ENCODE results near the gene ARHGAP26. TPM values are rescaled to one million over a fixed set of nuclear protein-coding genes. Genes with fewer than 3 reads are reported as not detected.
A peak's percentile ranks its signal among the peaks of the same experiment; 100 is the strongest.

The ARHGAP26 gene
- total and polyA plus RNA-seq, 7 donors = 5.4 to 25.5 (median 19.1) TPM

DNA sequence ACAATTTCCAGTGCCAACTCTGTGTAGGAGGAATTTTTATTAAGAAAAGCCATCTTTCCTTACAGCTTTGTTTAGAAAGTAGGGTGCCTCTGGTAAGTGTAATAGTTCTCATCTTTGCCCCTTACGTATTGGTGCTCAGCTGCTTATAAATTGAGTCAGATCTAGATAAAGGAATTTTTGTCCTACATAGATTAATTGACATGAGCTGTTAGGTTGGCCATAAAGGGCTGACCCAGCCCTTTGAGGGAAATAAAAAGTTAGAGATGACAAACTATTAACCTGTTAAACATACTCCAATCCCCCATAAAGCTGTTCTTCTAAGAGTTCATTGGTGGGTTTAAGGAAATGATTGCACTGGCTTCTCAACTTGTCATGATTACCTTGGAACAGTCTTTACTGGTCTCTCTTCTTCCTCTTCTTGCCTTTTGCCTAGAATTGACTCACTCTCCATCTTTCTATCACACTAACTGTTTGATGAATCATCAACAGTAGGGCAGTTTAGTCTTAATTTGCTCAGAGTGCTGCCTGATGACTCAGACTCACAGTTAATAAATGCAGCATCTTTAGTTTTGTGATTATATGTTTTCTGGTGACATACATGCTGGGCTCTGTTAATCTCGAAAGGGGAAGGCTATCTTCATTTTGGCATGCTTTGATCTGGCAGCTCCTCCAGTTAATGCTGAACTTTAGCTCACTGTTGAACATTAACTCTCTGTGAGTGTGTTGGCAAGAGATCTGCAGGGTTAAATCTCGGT lies 51.7 kb downstream of the ARHGAP26 start:
- H3K4me1 ChIP-seq = peaks cover 0 to 52% (median 43%) of the 10 kb centered on the region in 4 donors
- peaks cover 0 to 4% (median 0%) of the 10 kb centered on the region in 4 donors for H3K9me3 ChIP-seq
- H3K4me3 ChIP-seq = no peak overlapping the region
- DNase-seq = no peak
- intact Hi-C loops (cut with DNase I) = no loop called here
- no peaks in the 10 kb centered on the region for H3K36me3 ChIP-seq
- no peak for TF ChIP-seq EP300 (IDR thresholded peaks at IDR 0.05)
- TF ChIP-seq, protein P1, sequence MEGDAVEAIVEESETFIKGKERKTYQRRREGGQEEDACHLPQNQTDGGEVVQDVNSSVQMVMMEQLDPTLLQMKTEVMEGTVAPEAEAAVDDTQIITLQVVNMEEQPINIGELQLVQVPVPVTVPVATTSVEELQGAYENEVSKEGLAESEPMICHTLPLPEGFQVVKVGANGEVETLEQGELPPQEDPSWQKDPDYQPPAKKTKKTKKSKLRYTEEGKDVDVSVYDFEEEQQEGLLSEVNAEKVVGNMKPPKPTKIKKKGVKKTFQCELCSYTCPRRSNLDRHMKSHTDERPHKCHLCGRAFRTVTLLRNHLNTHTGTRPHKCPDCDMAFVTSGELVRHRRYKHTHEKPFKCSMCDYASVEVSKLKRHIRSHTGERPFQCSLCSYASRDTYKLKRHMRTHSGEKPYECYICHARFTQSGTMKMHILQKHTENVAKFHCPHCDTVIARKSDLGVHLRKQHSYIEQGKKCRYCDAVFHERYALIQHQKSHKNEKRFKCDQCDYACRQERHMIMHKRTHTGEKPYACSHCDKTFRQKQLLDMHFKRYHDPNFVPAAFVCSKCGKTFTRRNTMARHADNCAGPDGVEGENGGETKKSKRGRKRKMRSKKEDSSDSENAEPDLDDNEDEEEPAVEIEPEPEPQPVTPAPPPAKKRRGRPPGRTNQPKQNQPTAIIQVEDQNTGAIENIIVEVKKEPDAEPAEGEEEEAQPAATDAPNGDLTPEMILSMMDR (IDR thresholded peaks at IDR 0.05) = no peak
- peak in 1 of 4 donors; percentile 25 for TF ChIP-seq POLR2AphosphoS5 (IDR thresholded peaks at IDR 0.05)
- no peak for TF ChIP-seq POLR2A (IDR thresholded peaks at IDR 0.05)
- 10 to 53% methylated on average over 3 of the region's 3 CpGs for WGBS, 2 donors
- no peak overlapping the region for H3K27ac ChIP-seq
- no peaks in the 10 kb centered on the region for H3K27me3 ChIP-seq

DNA sequence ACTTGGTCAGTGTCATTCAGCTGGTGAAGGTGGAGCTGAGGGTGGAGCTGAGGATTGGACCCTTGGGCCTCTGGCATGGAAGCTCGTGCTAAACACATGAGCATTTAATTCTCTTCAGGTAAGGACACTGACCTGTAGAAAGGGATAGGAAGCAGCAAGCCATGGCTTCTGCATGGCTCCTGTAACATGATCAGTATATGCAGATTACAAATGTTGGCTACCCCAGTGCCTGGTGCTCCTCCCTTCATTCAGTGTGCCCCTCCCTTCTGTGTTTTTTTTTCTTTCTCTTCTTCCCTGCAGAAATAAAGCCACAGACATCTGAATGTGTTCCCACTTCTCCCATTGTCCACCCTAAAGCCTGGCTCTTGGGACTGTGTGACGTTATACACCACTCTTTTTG lies 52.9 kb downstream of the ARHGAP26 start:
- no peak for TF ChIP-seq POLR2AphosphoS5 (IDR thresholded peaks at IDR 0.05)
- TF ChIP-seq, protein P1 (IDR thresholded peaks at IDR 0.05) = no peak
- no peak for TF ChIP-seq POLR2A (IDR thresholded peaks at IDR 0.05)
- TF ChIP-seq EP300 (IDR thresholded peaks at IDR 0.05) = no peak
- Histone ChIP-seq H3K4me1 (peaks cover 0 to 50% (median 41%) of the 10 kb centered on the region in 4 donors), H3K4me3 (no peak overlapping the region), H3K27ac (no peak overlapping the region), H3K9me3 (peaks cover 0 to 4% (median 0%) of the 10 kb centered on the region in 4 donors), H3K36me3 (no peaks in the 10 kb centered on the region), H3K27me3 (no peaks in the 10 kb centered on the region)
- 22 to 63% methylated on average over 2 of the region's 2 CpGs for WGBS, 2 donors
- no peak for DNase-seq
- intact Hi-C loops (cut with DNase I) = no loop called here

DNA sequence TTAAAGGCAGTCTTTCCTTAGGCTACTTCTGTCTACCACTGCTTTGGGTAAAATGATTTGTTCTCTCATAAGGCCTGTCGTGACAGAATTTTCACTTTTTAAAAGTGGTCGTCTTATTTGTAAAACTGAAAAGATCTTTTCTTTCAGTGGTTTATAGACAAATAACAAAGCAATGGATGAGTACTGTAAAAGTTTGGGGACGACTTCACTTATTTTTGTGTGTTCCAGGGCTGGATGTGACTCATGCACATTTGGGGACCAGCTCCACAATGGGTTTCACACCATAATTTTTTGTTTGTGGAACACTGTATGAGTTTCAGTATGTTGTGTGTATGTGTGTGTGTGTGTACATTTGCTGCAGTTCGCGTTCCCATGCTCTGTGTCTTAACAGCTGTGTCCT lies 53.6 kb downstream of the ARHGAP26 start:
- no peak overlapping the region for H3K27ac ChIP-seq
- no peaks in the 10 kb centered on the region for H3K36me3 ChIP-seq
- 26 to 66% methylated on average over 5 of the region's 5 CpGs for WGBS, 2 donors
- TF ChIP-seq POLR2AphosphoS5 (IDR thresholded peaks at IDR 0.05) (no peak), EP300 (IDR thresholded peaks at IDR 0.05) (no peak), POLR2A (IDR thresholded peaks at IDR 0.05) (no peak)
- TF ChIP-seq, protein P1 (IDR thresholded peaks at IDR 0.05) = no peak
- intact Hi-C loops (cut with DNase I) = no loop called here
- no peak for DNase-seq
- H3K4me3 ChIP-seq = no peak overlapping the region
- peaks cover 0 to 4% (median 0%) of the 10 kb centered on the region in 4 donors for H3K9me3 ChIP-seq
- H3K27me3 ChIP-seq = no peaks in the 10 kb centered on the region
- peaks cover 0 to 46% (median 35%) of the 10 kb centered on the region in 4 donors for H3K4me1 ChIP-seq

DNA sequence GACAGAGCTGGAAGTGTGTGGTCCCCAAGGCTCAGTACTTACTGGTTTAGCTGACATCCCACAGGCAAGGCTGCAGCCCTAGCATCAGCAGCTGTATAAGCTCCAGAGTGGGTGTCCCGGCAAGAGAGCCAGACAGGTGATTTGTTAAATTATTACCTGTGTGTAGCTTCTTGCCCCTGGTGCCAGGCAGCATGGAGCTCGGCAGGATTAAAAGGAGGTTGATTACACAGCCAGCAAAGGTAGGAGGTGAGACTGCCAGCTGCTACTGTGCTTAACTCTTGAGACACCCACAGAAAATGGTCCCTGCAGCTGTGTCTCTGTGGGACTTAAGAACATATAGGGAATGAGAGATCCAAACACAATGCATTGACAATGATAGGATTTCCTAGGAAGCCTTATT lies 54.2 kb downstream of the ARHGAP26 start:
- Histone ChIP-seq H3K27me3 (no peaks in the 10 kb centered on the region), H3K27ac (peak overlapping the region in 1 of 4 donors; percentile 50), H3K4me1 (peaks cover 0 to 46% (median 33%) of the 10 kb centered on the region in 4 donors), H3K36me3 (no peaks in the 10 kb centered on the region), H3K9me3 (peaks cover 0 to 4% (median 0%) of the 10 kb centered on the region in 4 donors), H3K4me3 (no peak overlapping the region)
- 10 to 56% methylated on average over 2 of the region's 2 CpGs for WGBS, 2 donors
- DNase-seq = no peak
- TF ChIP-seq POLR2AphosphoS5 (IDR thresholded peaks at IDR 0.05) = no peak
- intact Hi-C loops (cut with DNase I) = no loop called here

DNA sequence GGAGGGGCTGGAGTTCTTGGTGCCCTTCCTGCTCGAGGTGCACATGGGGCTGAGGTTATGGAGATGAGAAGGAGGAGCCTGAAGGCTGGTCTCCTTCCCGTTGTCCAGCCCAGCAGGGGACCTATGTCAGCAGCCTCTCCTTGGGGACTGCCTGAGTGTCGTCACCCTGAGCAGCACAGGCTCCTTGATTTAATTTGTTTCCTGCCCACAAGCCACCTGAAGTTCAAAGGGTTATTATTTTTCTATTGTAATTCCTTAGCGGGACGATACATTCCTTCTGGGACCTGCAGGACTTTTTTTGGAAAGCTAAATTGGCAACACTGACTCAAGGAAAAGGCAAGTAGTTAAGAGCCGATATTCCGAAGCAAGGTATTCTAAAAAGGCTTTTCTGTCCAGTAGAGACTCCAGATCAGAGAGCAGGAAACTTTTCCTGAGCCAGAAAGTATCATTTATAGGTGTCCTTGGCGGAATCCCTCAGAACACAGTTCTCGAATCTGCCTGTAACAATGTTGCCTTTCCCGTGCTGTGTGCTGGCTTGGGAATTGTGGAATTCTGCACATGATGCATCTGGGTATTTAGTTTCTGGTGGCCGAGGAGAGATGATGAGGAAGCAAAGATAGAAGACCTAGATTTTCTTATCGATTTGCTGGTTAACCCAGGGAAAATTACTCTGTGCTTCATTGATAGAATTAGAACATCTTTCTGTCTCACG lies 55.4 kb downstream of the ARHGAP26 start:
- Histone ChIP-seq H3K4me3 (peak overlapping the region in 1 of 4 donors; percentile 7), H3K36me3 (no peaks in the 10 kb centered on the region), H3K9me3 (peaks cover 0 to 4% (median 0%) of the 10 kb centered on the region in 4 donors), H3K4me1 (peaks cover 0 to 56% (median 44%) of the 10 kb centered on the region in 4 donors), H3K27me3 (no peaks in the 10 kb centered on the region), H3K27ac (peak overlapping the region; percentile 28 to 50 (median 38))
- intact Hi-C loops (cut with DNase I) = loop anchor here (5.0 kb wide), 1 partner anchor 53 kb away; the partner anchor contains the start of gene ARHGAP26
- no peak for DNase-seq
- no peak for TF ChIP-seq EP300 (IDR thresholded peaks at IDR 0.05)
- TF ChIP-seq, protein P1 (IDR thresholded peaks at IDR 0.05) = no peak
- TF ChIP-seq POLR2AphosphoS5 (IDR thresholded peaks at IDR 0.05) = no peak
- TF ChIP-seq POLR2A (IDR thresholded peaks at IDR 0.05) = no peak
- 53 to 75% methylated on average over 13 of the region's 13 CpGs for WGBS, 2 donors

Measured in sigmoid colon (tissue), 7 donors.